HG03196 (cell line): ENCODE data around the gene SMG9.
"Not testable (repeated sequence)": the region's sequence is repeated elsewhere in the genome, so short reads cannot be mapped to it uniquely, and the experiment has no call there.

Experiments used
- ATAC-seq: cut with Tn5 transposase; IDR thresholded peaks from one replicate; pipeline ENCODE4 v1.9.1; 2021; ENCODE audit not compliant: unreplicated experiment

SMG9 gene

DNA sequence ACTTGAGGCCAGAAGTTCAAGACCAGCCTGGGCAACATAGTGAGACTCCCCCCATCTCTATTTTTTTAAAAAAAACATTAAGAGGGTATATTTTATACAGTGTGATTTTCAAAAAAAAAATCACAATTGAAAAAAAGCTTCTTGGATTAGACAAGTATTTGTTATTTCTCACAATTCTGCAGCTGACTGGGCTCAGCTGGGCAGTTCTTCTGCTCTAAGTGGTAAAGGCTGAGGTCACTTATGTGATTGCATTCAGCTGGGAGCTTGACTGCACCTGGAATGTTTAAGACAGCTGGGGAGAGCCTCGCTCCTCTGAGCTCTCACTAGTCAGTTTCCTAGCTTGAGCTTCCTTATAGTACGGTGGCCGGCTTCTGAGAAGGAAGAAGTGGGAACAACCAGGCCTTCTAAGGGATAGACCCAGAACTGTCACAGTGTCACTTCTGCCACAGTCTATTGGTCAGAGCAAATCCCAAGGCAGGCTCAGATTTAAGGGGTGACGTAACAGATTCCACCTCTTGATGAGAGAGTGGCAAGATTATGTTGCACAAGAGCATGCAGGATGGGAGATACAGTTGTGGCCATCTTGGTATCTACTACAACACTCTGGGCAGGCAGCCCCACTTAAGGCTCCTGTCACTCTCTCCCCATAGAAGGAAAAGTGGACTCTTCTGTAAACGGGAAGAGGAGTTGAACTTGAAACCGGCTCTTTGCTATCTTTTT lies 58.6 kb downstream of the SMG9 start:
- ATAC-seq = no peak

GRCh38 chr19:43694553-43694952 lies 60.2 kb downstream of the SMG9 start:
- no peak for ATAC-seq

DNA sequence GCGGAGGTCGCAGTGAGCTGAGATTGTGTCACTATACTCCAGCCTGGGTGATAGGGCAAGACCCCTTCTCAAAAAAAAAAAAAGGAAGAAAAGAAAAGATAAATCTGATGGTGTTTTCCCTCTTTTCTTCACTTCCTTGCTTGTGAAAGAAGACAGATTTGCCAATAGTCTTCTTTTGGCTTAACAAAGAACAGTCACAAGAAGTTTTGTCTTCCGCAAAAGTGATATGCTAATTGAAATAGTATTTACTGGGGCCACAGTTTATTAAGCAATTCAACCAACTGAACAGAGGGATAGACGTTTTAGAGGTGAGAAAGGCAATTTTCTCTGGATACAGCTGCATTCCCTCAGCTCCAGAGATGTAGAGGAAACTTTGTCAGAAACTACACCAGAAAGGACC lies 61.9 kb downstream of the SMG9 start:
- ATAC-seq = no peak

DNA sequence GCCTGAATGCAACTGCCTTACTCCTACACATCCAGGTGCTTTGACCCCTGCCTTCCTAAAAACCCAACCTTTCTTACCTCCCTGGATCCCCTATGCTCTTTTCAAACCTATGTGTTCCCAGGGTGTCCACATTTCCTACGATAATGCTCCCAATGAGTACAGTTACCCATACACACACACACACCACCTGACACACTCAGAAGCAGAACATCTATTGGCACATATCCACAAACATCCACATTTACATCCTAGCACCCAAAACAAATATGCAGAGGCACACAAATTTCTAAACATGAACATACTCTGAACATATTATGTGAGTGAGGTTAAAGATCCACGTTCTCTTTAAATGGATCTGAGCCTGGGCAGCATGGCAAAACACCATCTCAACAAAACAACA lies 62.4 kb downstream of the SMG9 start:
- no peak for ATAC-seq

- ATAC-seq = no peak
Observed at GRCh38 chr19:43691755-43692154, 63.0 kb downstream of the SMG9 start.

GRCh38 chr19:43690890-43691289 lies 63.9 kb downstream of the SMG9 start:
- ATAC-seq = no peak

DNA sequence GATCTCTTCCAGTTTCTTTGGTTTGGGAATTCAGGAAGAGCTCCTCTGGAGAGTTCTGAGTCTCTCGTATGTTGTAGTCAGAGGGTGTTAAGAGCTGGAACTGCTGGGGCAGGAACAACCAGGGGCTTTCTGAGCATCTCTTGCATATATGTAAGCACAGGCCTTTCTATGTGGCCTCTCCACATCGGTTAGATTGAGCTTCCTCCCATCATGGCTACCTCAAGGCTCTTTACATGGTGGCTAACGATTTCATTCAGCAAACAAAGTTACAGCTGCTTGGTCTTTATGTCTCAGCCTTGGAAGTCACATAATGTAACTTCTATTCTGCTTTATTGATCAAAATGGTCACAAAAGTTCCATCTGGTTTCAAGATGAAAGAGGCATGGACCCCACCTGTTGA lies 64.3 kb downstream of the SMG9 start:
- ATAC-seq = no peak

- no peak for ATAC-seq
Observed at GRCh38 chr19:43688059-43688701, 66.6 kb downstream of the SMG9 start.

- ATAC-seq = no peak
Observed at GRCh38 chr19:43687660-43687997, 67.1 kb downstream of the SMG9 start.

DNA sequence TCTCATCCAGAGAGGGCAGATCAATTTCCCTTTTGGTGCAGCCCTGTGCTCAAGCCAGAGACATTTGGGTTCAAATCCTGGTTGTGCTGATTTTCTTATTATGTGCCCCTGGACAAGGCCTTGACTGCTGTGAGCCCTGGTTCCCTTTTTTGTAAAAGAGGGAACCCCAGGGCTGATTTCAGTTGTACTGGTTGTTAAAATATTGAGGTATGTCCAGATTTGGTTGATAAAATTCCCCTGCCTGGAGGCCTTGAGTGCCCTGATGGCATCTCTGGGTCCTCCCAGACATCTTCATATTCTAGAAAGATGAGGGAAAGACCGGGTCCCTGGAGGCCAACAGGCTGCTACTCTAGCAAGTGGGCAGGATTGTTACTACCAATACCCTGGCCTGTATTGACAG lies 70.4 kb downstream of the SMG9 start:
- no peak for ATAC-seq

- no peak for ATAC-seq
Observed at GRCh38 chr19:43683905-43684304, 70.9 kb downstream of the SMG9 start.

GRCh38 chr19:43682824-43683661 lies 71.7 kb downstream of the SMG9 start:
- no peak for ATAC-seq

DNA sequence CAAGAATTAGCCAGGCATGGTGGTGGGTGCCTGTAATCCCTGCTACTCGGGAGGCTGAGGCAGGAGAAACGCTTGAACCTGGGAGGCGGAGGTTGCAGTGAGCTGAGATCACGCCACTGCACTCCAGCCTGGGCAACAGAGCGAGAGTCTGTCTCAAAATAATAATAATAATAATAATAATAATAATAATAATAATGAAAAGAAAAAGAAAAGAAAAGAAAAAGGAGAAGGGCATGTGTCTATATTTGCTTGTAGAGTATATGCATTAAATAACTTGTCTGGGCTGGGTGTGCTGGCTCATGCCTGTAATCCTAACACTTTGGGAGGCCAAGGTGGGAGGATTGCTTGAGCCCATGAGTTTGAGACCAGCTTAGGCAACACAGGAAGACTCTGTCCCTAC lies 72.5 kb downstream of the SMG9 start:
- ATAC-seq = not testable (repeated sequence)

DNA sequence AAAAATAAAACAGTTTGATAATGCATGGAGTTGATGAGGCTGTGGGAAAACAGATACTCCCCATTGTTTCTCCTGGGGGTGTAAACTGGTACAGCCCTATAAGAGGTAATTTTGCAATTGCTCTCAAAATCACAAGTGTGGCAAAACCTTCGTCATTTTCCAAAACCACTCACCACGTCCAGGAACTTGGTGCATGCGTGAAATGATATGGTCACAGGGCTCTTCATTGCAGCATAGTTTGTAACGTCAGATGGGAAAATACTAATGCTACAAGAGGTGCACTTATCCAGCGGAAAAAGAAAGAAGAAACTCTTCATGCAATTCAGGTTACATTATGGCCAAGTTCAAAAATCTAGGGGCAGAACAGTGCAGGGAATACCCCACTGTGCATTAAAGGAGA lies 72.9 kb downstream of the SMG9 start:
- no peak for ATAC-seq

- no peak for ATAC-seq
Observed at GRCh38 chr19:43678512-43679261, 76.1 kb downstream of the SMG9 start.
